ENCODE results near the gene ANKRD28.
A peak's percentile ranks its signal among the peaks of the same experiment; 100 is the strongest.

The ANKRD28 gene

DNA sequence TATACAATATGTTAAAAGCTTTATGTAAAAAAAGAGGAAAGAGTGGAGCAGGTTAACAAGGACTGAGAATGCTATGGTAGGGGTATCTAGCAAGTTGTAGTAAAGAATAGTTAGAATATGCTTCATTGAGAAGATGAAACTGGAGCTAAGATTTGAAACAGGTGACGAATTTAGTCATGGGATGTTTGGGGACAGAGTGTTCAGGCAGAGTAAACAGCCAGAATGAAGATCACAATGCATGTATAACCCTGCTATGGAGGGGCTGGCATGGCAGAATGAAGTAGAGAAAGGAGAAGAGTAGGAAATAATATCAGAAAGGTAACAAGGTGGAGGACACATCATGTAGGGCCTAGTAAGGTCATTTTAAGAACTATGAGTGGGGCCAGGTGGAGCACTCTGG lies 124.2 kb downstream of the ANKRD28 start:
- no peak for DNase-seq (ENCODE audit: low read depth in 2 of 3, low spot score in 2 of 3)

DNA sequence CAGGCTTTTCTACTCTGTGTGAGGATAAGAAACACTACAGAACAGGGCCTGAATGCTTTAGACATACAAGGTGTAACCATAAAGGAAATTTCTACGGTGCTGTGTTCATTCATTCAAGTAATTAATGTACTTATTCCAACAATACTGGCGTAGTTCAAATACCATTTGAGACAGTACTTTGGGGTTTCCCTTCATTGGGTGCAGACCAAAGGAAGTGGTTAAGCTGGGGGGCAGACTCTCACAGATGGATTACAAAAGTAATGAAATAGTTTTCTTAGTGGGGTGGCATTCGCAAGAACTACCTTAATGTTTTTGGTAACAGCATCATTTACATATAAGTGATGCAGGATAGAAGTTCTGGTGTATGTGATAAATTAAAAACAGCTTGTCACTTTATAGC lies 130.3 kb downstream of the ANKRD28 start:
- DNase-seq (ENCODE audit: low read depth in 2 of 3, low spot score in 2 of 3) = no peak

DNA sequence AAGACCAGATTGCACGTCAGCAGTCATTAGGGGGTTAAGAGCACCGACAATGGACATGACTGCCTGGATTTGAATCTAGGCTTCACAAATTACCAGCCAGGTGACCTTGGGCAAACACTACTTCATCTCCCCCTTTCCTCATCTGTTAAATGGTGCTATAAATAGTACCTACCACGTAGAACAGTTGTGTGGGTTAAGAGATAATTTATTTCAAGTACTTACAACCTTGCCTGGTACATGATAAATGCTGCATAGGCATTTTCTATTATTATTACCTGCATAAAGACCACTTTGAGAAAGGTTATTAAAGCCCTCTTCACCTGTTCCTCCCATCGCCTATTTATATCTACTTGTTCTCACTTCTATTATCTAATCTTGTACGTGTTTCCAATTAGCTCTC lies 131.5 kb downstream of the ANKRD28 start:
- no peak for DNase-seq (ENCODE audit: low read depth in 2 of 3, low spot score in 2 of 3)

DNA sequence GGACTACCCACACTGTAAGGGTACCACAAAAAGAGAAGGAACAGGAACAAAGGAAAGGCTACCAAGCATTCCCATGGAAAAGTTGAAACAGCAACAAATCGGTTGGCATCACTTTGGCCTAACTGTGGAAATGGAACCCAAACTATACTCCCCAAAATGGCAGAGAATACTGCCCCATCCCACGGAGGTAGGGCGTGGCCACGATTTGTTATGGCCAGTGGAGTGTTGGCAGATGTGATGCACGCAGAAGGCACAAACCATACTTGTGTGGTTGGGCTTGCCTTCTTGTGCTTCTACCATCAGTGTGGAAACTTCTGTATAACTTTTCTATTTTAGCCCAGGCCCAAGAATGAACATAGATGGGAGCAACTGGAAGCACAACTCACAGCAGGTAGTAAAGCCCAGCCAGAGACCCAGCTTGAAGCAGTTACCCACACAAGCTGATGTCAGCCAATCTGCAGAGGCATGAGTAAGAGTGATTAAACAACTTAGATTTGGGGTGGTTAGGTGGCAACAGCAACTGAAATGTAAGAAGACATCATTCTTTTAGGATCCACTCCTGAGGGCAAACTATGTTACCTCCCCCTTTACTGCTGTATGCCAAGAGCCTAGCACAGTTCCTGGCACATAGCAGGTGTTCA lies 132.1 kb downstream of the ANKRD28 start:
- no peak for DNase-seq (ENCODE audit: low read depth in 2 of 3, low spot score in 2 of 3)

GRCh38 chr3:15664144-15664543 lies 133.6 kb downstream of the ANKRD28 start:
- DNase-seq (ENCODE audit: low read depth in 2 of 3, low spot score in 2 of 3) = no peak

DNA sequence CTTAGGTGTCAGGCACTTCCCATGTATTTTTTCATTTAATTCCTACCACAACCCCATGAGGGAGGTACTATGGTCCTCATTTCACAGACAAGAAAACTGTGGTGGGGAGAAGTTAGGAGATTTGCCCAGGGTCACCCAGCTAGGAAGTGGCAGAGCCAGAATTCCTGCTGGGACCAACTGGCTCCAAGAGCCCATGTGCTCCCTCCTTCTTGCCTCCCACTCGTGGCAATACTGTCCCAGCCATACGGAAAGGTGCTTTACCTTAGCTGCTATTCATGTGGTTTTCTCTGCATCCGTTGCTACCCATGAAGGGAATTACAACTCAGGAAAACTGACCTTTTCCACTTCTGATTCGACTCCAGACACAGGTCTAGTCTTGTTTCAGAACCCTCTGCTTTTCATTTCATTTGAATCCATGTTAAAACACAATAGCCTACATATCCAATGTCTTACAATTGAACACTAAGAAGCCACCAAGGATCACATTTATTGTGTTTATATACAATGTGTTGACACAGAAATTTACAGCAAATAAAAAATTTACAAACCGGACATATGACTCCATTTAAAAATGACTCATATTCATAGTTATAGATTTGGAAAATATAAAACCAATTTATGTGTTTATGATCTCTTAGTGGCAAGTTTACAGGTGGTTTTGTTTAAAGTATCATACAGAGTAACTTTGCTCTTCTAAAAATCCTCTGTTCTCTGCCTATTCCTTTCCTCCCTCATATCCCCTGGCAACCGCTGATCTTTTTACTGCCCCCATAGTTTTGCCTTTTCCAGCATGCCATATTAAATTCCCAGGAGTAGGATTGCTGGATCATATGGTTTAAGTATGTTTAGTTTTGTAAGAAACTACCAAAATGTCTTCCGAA lies 137.5 kb downstream of the ANKRD28 start:
- DNase-seq (ENCODE audit: low read depth in 2 of 3, low spot score in 2 of 3) = no peak

DNA sequence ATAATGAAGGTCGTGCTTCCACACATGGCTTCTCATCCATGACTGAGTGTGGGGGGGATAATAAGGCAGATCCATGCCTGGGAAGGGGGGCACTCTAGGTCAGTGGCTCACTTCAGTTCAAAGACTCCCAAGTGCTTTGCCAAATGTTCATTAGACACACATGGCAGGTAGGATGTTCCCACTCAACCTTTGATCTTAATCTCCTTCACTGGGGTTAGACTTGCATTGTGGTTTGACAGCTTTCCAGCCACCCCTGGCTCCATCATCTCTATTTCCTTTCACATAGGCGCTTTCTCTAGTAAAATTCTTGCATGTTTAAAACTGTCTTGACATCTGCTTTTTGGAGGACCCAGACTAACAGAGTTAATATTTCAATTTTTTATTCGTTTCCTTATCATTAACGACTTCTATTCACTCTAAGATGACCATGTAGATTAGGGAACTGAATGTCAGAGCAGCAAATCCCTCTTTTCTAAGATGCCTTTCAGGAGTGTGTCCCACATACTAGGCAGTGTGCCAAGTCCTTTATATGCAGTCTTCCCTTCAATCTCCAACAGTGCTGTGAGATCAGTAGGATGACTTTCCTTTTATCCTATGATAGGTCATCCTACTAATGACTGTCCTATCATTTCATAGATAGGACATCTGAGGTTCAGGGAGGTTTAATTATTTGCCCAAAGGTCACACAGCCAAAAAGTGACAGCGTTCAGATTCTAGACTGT lies 138.4 kb downstream of the ANKRD28 start:
- DNase-seq (ENCODE audit: low read depth in 2 of 3, low spot score in 2 of 3) = no peak

GRCh38 chr3:15657016-15657415 lies 140.8 kb downstream of the ANKRD28 start:
- DNase-seq (ENCODE audit: low read depth in 2 of 3, low spot score in 2 of 3) = no peak

GRCh38 chr3:15656342-15656741 lies 141.4 kb downstream of the ANKRD28 start:
- DNase-seq (ENCODE audit: low read depth in 2 of 3, low spot score in 2 of 3) = no peak

GRCh38 chr3:15654891-15655290 lies 142.9 kb downstream of the ANKRD28 start:
- no peak for DNase-seq (ENCODE audit: low read depth in 2 of 3, low spot score in 2 of 3)

DNA sequence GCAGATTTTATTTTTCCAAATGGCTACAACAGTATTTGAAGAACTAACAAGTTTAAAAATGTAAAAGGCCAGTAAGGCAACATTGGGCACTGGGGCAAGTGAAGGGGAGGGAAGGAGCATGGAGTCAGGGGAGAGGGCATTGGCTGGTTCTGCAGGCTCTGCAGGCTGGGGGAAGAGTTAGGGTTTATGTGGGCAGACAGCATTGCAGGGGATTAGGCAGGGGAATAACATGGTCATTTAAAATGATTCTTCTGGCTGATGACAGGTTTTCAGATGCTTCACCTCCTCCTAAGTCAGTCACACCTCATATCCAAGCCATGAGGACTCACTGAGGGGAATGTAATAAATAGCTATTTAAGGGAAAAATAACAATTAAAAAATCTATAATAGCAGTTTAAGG lies 143.7 kb downstream of the ANKRD28 start:
- no peak for DNase-seq (ENCODE audit: low read depth in 2 of 3, low spot score in 2 of 3)

GRCh38 chr3:15653321-15653720 lies 144.5 kb downstream of the ANKRD28 start:
- no peak for DNase-seq (ENCODE audit: low read depth in 2 of 3, low spot score in 2 of 3)

- DNase-seq (ENCODE audit: low read depth in 2 of 3, low spot score in 2 of 3) = no peak
Measured at GRCh38 chr3:15651396-15651795, 146.4 kb downstream of the ANKRD28 start.

- DNase-seq (ENCODE audit: low read depth in 2 of 3, low spot score in 2 of 3) = no peak
Measured at GRCh38 chr3:15649858-15650257, 147.9 kb downstream of the ANKRD28 start.

DNA sequence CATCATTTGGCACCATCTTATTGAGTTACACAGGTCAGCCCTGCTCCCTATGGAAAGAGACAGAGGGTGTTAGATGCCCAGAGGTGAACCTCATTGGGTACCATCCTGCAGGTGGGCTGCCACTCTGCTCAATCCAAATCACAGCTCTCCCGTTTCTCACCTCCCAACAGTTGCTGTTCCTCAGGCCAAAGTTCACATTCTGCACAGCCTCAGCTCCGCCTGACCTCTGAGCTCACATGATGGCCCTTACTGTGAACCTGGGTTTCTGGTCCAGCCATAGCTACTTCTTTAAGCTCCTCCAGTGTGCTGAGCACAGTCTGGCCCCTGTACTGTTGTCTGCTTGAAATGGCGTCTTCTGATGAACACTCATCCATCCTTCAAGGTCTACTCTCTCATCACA lies 148.4 kb downstream of the ANKRD28 start:
- no peak for DNase-seq (ENCODE audit: low read depth in 2 of 3, low spot score in 2 of 3)

- peak in 1 of 3 experiments; percentile 16 for DNase-seq (ENCODE audit: low read depth in 2 of 3, low spot score in 2 of 3)
Measured at GRCh38 chr3:15647611-15648167, 150.1 kb downstream of the ANKRD28 start.

GRCh38 chr3:15646851-15647511 lies 150.8 kb downstream of the ANKRD28 start:
- no peak for DNase-seq (ENCODE audit: low read depth in 2 of 3, low spot score in 2 of 3)

GRCh38 chr3:15645740-15646501 lies 151.9 kb downstream of the ANKRD28 start:
- DNase-seq (ENCODE audit: low read depth in 2 of 3, low spot score in 2 of 3) = no peak

DNA sequence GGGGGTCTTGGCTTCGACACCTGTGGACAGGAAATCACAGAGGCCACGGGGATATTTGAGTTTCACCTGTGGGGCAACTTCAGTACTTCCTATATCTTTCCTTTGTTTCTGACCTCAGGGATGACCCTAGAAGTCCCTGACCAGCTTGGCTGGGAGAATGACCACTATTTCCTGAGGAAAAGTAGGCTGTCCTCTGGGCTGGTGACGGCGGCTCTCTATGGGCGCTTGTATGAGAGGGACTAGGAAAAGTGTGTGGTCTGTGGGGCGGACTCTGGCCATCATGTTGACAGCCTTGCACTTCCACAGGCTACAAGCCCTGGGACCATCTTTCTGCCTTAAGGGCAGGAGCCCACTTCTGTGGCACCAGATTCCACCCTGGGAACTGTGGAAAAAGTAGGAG lies 152.5 kb downstream of the ANKRD28 start:
- DNase-seq (ENCODE audit: low read depth in 2 of 3, low spot score in 2 of 3) = no peak

DNA sequence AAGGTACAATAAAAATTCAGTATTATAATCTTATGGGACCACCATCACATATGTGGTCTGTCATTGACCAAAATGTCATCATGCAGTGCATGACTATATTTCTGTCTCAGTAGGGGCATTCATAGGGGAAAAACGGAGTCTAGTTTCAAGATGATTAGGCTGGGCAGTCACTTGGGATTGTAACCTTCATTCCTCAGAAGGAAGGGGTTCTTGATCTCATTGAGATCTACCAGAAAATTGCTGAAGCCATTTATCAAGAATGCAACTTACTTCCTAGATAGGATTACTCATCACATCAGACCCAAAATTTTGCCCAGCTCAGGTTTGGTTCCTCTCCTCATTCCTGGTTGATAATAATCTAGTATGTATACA lies 158.9 kb downstream of the ANKRD28 start:
- DNase-seq (ENCODE audit: low read depth in 2 of 3, low spot score in 2 of 3) = no peak
